K562 (cell line): ENCODE measurements around the gene CPED1. TPM values are rescaled to one million over a fixed set of nuclear protein-coding genes. Genes with fewer than 3 reads are reported as not detected.
A peak's percentile ranks its signal among the peaks of the same experiment; 100 is the strongest.

Experiments
- ATAC-seq: fragments of 200-7000 bp; cut with Tn5 transposase; 3 replicates; pipeline ENCODE4 v1.9.1; 2020; ENCODE audit warnings: moderate library complexity
- BruUV-seq: library from RNA; stranded (reverse); fragments of 400-500 nt; replicated peaks from 2 replicates; lab custom pipeline; 2021; lab: Mats Ljungman, UMichigan
- CTCF ChIA-PET: fragments of 300-600 bp; formaldehyde crosslinking; extraction: SDS; loops from one replicate; lab custom pipeline; 2021; ENCODE audit warnings: low intra/inter-chr PET ratio; lab: Yijun Ruan, JAX
- POLR2A ChIA-PET: fragments of 300-600, 350-650 bp; sonication (Branson Sonifier 250); formaldehyde crosslinking; extraction: SDS; loops from one replicate; lab custom pipeline; 2021; ENCODE audit warnings: antibody characterized with exemption, inconsistent platforms; lab: Yijun Ruan, JAX
- DNase-seq, 4 experiments: peaks; one replicate each; pipeline versions ENCODE4 v3.0.0 to v3.0.0-alpha.2; 2011 to 2018; ENCODE audit warnings: low spot score in 3 of 4, mixed read lengths in 3 of 4; ENCODE audit errors: extremely low read depth in 1 of 4
- FAIRE-seq: peaks from 2 replicates; lab custom pipeline; 2011; peaks lifted over from hg19 to GRCh38; lab: Jason Lieb, UNC
- H2AFZ ChIP-seq: 2 replicates; pipeline ENCODE4 v1.6.0; 2011; ENCODE audit warnings: low read depth, low read length, control low read depth, inconsistent platforms
- H3K27ac ChIP-seq: fragments of 200-600 bp; 3 replicates; pipeline ENCODE4 v1.8.0; 2011; ENCODE audit warnings: low read depth, mild to moderate bottlenecking, control low read depth, inconsistent platforms, low read length, moderate library complexity, mixed read lengths; ENCODE audit errors: extremely low read depth
- H3K27me3 ChIP-seq, 2 experiments: fragments of 300-600 bp in 1 of 2; 2 replicates in 1 of 2; 3 replicates in 1 of 2; pipeline versions ENCODE4 v1.6.0 to v1.8.0; 2011; ENCODE audit warnings: inconsistent platforms in 2 of 2, low read length in 2 of 2, mild to moderate bottlenecking in 1 of 2, mixed read lengths in 1 of 2, moderate library complexity in 1 of 2; ENCODE audit not compliant: control insufficient read depth in 2 of 2, insufficient read depth in 2 of 2
- H3K36me3 ChIP-seq: fragments of 300-600 bp; 3 replicates; pipeline ENCODE4 v1.8.0; 2011; ENCODE audit warnings: mild to moderate bottlenecking, low read length, inconsistent platforms; ENCODE audit not compliant: control insufficient read depth, insufficient read depth
- H3K4me1 ChIP-seq, 2 experiments: fragments of 200-600 bp in 1 of 2; replicated peaks in 1 of 2; 2 replicates in 1 of 2; 3 replicates in 1 of 2; pipeline versions ENCODE4 v1.5.1 to v1.8.0; 2011; ENCODE audit warnings: inconsistent platforms in 2 of 2, low read length in 2 of 2, mild to moderate bottlenecking in 1 of 2, mixed read lengths in 1 of 2, moderate library complexity in 1 of 2; ENCODE audit not compliant: control insufficient read depth in 2 of 2, insufficient read depth in 2 of 2
- H3K4me2 ChIP-seq: 2 replicates; pipeline ENCODE4 v1.6.1; 2011; ENCODE audit warnings: low read length, control low read depth, inconsistent platforms, mixed read lengths; ENCODE audit not compliant: insufficient read depth
- H3K4me3 ChIP-seq: fragments of 200-600 bp; sonication (generic), shearing (Covaris generic); 2 replicates; pipeline ENCODE4 v1.5.1; 2016; ENCODE audit warnings: control low read depth, inconsistent platforms
- H3K79me2 ChIP-seq: fragments of 200-600 bp; 3 replicates; pipeline ENCODE4 v1.8.0; 2011; ENCODE audit warnings: low read length, inconsistent platforms; ENCODE audit not compliant: control insufficient read depth, insufficient read depth
- H3K9ac ChIP-seq, 2 experiments: 2 replicates each; pipeline versions ENCODE4 v1.6.0 to v1.6.1; 2011; ENCODE audit warnings: low read depth in 2 of 2, low read length in 2 of 2, control low read depth in 1 of 2, inconsistent platforms in 1 of 2, mild to moderate bottlenecking in 1 of 2, mixed read lengths in 1 of 2; ENCODE audit not compliant: insufficient read depth in 1 of 2
- H3K9me1 ChIP-seq: one replicate; pipeline ENCODE4 v1.6.0; 2011; ENCODE audit warnings: inconsistent platforms, mild to moderate bottlenecking, low read length, moderate library complexity; ENCODE audit not compliant: control insufficient read depth, insufficient read depth
- H3K9me3 ChIP-seq: replicated peaks from 2 replicates; pipeline ENCODE4 v1.5.1; 2011; ENCODE audit warnings: low read depth, low read length, inconsistent platforms; ENCODE audit not compliant: control insufficient read depth, insufficient read depth
- H4K20me1 ChIP-seq: replicated peaks from 2 replicates; pipeline ENCODE4 v1.6.1; 2011; ENCODE audit warnings: low read length, inconsistent platforms, mixed read lengths; ENCODE audit not compliant: control insufficient read depth, insufficient read depth
- CBX2 ChIP-seq: fragments of 200-600 bp; sonication (generic); IDR thresholded peaks from one replicate; pipeline ENCODE4 v1.6.1; 2012; ENCODE audit warnings: mild to moderate bottlenecking, low read length, inconsistent platforms; ENCODE audit not compliant: insufficient read depth, poor library complexity, severe bottlenecking
- CBX8 ChIP-seq: fragments of 200-600 bp; sonication (generic); IDR thresholded peaks from 2 replicates; pipeline ENCODE4 v1.6.1; 2012; ENCODE audit warnings: borderline replicate concordance, mixed run types, low read depth, mild to moderate bottlenecking, moderate library complexity, mixed read lengths, low read length, control low read depth, inconsistent platforms; ENCODE audit not compliant: poor library complexity, severe bottlenecking; ENCODE audit errors: extremely low read depth
- MEF2A ChIP-seq: IDR thresholded peaks from 2 replicates; pipeline ENCODE4 v1.6.1; 2011; ENCODE audit warnings: low read depth, mild to moderate bottlenecking, low read length, moderate library complexity; ENCODE audit not compliant: control insufficient read depth
- NFE2L1 ChIP-seq: fragments of 450-650 bp; IDR thresholded peaks from 2 replicates; pipeline ENCODE4 v1.6.1; 2016; ENCODE audit warnings: missing genetic modification characterization, low read depth, mild to moderate bottlenecking, missing compliant biosample characterization, moderate library complexity, borderline replicate concordance
- PCBP1 ChIP-seq: fragments of 200-400 bp; formaldehyde crosslinking; IDR thresholded peaks from 2 replicates; pipeline ENCODE4 v1.6.1; 2018; ENCODE audit warnings: mild to moderate bottlenecking, low read depth, low read length; ENCODE audit not compliant: poor library complexity, severe bottlenecking
- ZMIZ1 ChIP-seq, 2 experiments: fragments of 150-350 bp in 1 of 2; IDR thresholded peaks; 2 replicates each; pipeline ENCODE4 v1.6.1; 2012 to 2016; ENCODE audit warnings: low read depth in 2 of 2, low read length in 2 of 2, mild to moderate bottlenecking in 1 of 2, moderate library complexity in 1 of 2
- ZNF318 ChIP-seq, 2 experiments: fragments of 450-650 bp; IDR thresholded peaks; 2 replicates each; pipeline ENCODE4 v1.6.1; 2016; ENCODE audit warnings: mild to moderate bottlenecking in 2 of 2, borderline replicate concordance in 1 of 2, low read depth in 1 of 2, moderate library complexity in 1 of 2
- WGBS: fragments of 100-300 bp; shearing (Covaris generic); methylation state at CpG from one replicate; pipeline ENCODE4 v1.1.6; 2016; ENCODE audit warnings: low coverage, mixed read lengths; ENCODE audit not compliant: insufficient coverage; ENCODE audit errors: missing lambda C conversion rate; 5-methylcytosine and 5-hydroxymethylcytosine counted together
- in situ Hi-C: fragments of 300-500 bp; cut with MboI; formaldehyde crosslinking; loops from 4 replicates; pipeline ENCODE4 v1.15.0; 2018; ENCODE audit warnings: inconsistent platforms, mixed read lengths
- intact Hi-C: fragments of 100-400 bp; cut with micrococcal nuclease; formaldehyde crosslinking; loops from 2 replicates; pipeline ENCODE4 v1.14.2; 2022
- polyA plus RNA-seq, 8 experiments: library from polyadenylated mRNA; depleted of rRNA in 4 of 8; stranded (reverse) in 5 of 8; unstranded in 3 of 8; fragments of >200 nt; fragmentation: Nextera tagmentation in 2 of 8; fragmentation: Illumina TruSeq in 1 of 8; extraction: Ambion mirVana in 2 of 8; extraction: Trizol in 1 of 8; gene quantifications; 2 replicates each; pipeline versions ENCODE4 v1.2.1 to v1.2.3, GENCODE V29; 2011 to 2014; ENCODE audit warnings: inconsistent platforms in 1 of 8, missing spikeins in 1 of 8
- total RNA-seq, 7 experiments: library from RNA; depleted of rRNA in 6 of 7; stranded (reverse); fragments of >200 nt in 6 of 7; fragmentation: Illumina TruSeq in 2 of 7; extraction: Trizol in 2 of 7; gene quantifications; 2 replicates each; pipeline versions ENCODE4 v1.2.1 to v1.2.3, GENCODE V29; 2011 to 2021; ENCODE audit warnings: low replicate concordance in 1 of 7

The CPED1 gene
- total and polyA plus RNA-seq, 9 of the 15 experiments (the other 6 are each of a cell fraction or from before 2014, with no cell fraction given), result 195 to 393 (median 290) TPM

DNA sequence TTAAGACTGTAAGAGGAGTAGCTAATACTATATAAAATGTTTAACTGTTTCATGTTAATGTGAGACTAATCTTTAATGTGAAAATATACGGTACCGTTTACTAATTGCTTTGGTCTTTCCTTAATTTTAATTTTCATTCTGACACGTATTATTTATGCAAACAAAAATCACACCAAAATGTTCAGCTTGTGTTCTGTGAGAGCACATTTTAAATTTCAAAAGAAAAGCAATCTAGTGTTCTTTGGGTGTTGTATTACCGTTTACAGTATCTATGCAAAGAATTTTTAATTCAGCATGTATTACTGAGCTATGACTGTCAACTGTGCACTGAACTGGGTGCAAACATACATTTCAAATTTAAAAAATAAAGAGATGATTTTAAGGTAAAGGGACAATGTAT lies 342.5 kb downstream of the CPED1 start:
- intact Hi-C loops (loop anchor here (10.0 kb wide), 1 partner anchor 664 kb away; no protein-coding TSS in a partner anchor), in situ Hi-C loops (no loop called here)
- ATAC-seq (no peak), FAIRE-seq (no peak), DNase-seq (no peak)
- H4K20me1 ChIP-seq, result no peaks in the 10 kb centered on the region; the same call in 1 of the 2 replicates
- ChIA-PET CTCF (no interaction called here), POLR2A (interaction anchor here (0.6 to 0.9 kb wide), 2 partner anchors 27 to 674 kb away, joined by 3 read pairs; no protein-coding TSS in a partner anchor)
- H3K4me2 ChIP-seq, result no peak overlapping the region
- no peak overlapping the region for H3K4me3 ChIP-seq
- H3K79me2 ChIP-seq, result no peaks in the 10 kb centered on the region
- TF ChIP-seq CBX2 (peak; percentile 74), ZNF318 (IDR thresholded peaks at IDR 0.05; ENCODE audit: borderline replicate concordance in 1 of 2, low read depth in 1 of 2) (peak in 1 of 2 experiments; percentile 32; a peak in 1 of 4 replicates), PCBP1 (no peak), MEF2A (no peak), ZMIZ1 (IDR thresholded peaks at IDR 0.05; ENCODE audit: low read depth in 2 of 2, low read length in 2 of 2) (no peak), CBX8 (peak; percentile 98), NFE2L1 (tag) (no peak)
- 3% methylated on average over 4 of the region's 4 CpGs for WGBS
- no peak overlapping the region for H2AFZ ChIP-seq
- no TSS peak for BruUV-seq
- H3K27ac ChIP-seq, result no peak overlapping the region
- no peaks in the 10 kb centered on the region for H3K9me1 ChIP-seq
- no peaks in the 10 kb centered on the region for H3K36me3 ChIP-seq
- H3K27me3 ChIP-seq, result peaks cover 42 to 56% of the 10 kb centered on the region in 2 experiments
- H3K4me1 ChIP-seq, result peaks cover 0 to 22% of the 10 kb centered on the region in 2 experiments; a peak in 4 of 5 replicates
- H3K9ac ChIP-seq, result no peak overlapping the region
- H3K9me3 ChIP-seq, result no peaks in the 10 kb centered on the region
